Right ventricle myocardium superior (tissue), 1 donor: Measurements from ENCODE around the gene CCDC39. TPM values are rescaled to one million over a fixed set of nuclear protein-coding genes. Genes with fewer than 3 reads are reported as not detected.

Experiments
- ATAC-seq: fragments of 200-7000 bp; cut with Tn5 transposase; one replicate; pipeline ENCODE4 v1.9.1; 2020; ENCODE audit warnings: mild to moderate bottlenecking; ENCODE audit not compliant: poor library complexity
- DNase-seq: peaks from one replicate; pipeline ENCODE4 v3.0.0-alpha.2; 2020
- intact Hi-C: fragments of 100-400 bp; cut with DNase I; formaldehyde crosslinking; loops from one replicate; pipeline ENCODE4 v1.11.2; 2022
- total RNA-seq: library from RNA; stranded (reverse); fragmentation: NEBNext Ultra II Directional; extraction: Animal tissue kit (Norgen Biotek cat#: 25700); gene quantifications from one replicate; pipeline ENCODE4 v1.2.1, GENCODE V29; 2021
- donor health status: DM: no; HTN: yes; CAD: no; lungs with severe emphysema.

The CCDC39 gene
- total RNA-seq, 1 donor from 2014 or later = not detected

- DNase-seq = no peak
These were observed 109.1 kb downstream of the CCDC39 start for GRCh38 chr3:180570238-180570637.

GRCh38 chr3:180564676-180565075, 114.6 kb downstream of the CCDC39 start:
- ATAC-seq = no peak
- intact Hi-C loops = no loop called here
- DNase-seq = no peak

More at GRCh38 chr3:180570238-180570637, 109.1 kb downstream of the CCDC39 start:
- ATAC-seq = no peak
- intact Hi-C loops = no loop called here

Other genes with a start within 250 kb of the CCDC39 start
- 12.3 TPM for gene TTC14, start 77.3 kb downstream of the CCDC39 start, total RNA-seq
- gene FXR1, start 233.2 kb upstream of the CCDC39 start, total RNA-seq = 285 TPM